NCI-H82 treated with DMSO at 0.1 percent for 48 hours (cell line): ENCODE measurements around the gene KCNE1.

ENCODE experiments used
- DNase-seq: peaks from one replicate; lab custom pipeline; 2025; ENCODE audit not compliant: unreplicated experiment; lab: John Stamatoyannopoulos, UW

Gene KCNE1

GRCh38 chr21:34536311-34536710 is 24.3 kb upstream of the KCNE1 start:
- DNase-seq = no peak

GRCh38 chr21:34535886-34536285 is 23.9 kb upstream of the KCNE1 start:
- DNase-seq = peak; percentile 68

- no peak for DNase-seq
These were observed 22.5 kb upstream of the KCNE1 start for GRCh38 chr21:34534522-34534921.

GRCh38 chr21:34533938-34534337 is 21.9 kb upstream of the KCNE1 start:
- no peak for DNase-seq

- DNase-seq = no peak
These were observed 19.4 kb upstream of the KCNE1 start for GRCh38 chr21:34531399-34531798.

- no peak for DNase-seq
These were observed 18.3 kb upstream of the KCNE1 start for GRCh38 chr21:34530261-34530660.

- DNase-seq = no peak
These were observed 16.1 kb upstream of the KCNE1 start for GRCh38 chr21:34528131-34528561.

GRCh38 chr21:34526618-34527290 is 14.7 kb upstream of the KCNE1 start:
- DNase-seq = no peak

- no peak for DNase-seq
These were observed 14.2 kb upstream of the KCNE1 start for GRCh38 chr21:34526241-34526617.

GRCh38 chr21:34524646-34525601 is 12.9 kb upstream of the KCNE1 start:
- no peak for DNase-seq

- DNase-seq = no peak
These were observed 11.1 kb upstream of the KCNE1 start for GRCh38 chr21:34523019-34523555.

- DNase-seq = no peak
These were observed 10.3 kb upstream of the KCNE1 start for GRCh38 chr21:34522284-34522683.

GRCh38 chr21:34521561-34521960 is 9.6 kb upstream of the KCNE1 start:
- DNase-seq = no peak

GRCh38 chr21:34520764-34521508 is 8.9 kb upstream of the KCNE1 start:
- DNase-seq = no peak

- DNase-seq = no peak
These were observed 8.3 kb upstream of the KCNE1 start for GRCh38 chr21:34520281-34520680.

- DNase-seq = no peak
These were observed 7.7 kb upstream of the KCNE1 start for GRCh38 chr21:34519694-34520093.

- DNase-seq = no peak
These were observed 7.0 kb upstream of the KCNE1 start for GRCh38 chr21:34519016-34519415.

- no peak for DNase-seq
These were observed 6.3 kb upstream of the KCNE1 start for GRCh38 chr21:34518301-34518700.

- DNase-seq = no peak
These were observed 5.7 kb upstream of the KCNE1 start for GRCh38 chr21:34517491-34518245.

GRCh38 chr21:34517039-34517438 is 5.0 kb upstream of the KCNE1 start:
- DNase-seq = no peak
